Hindlimb muscle (tissue), 1 donor: ENCODE results near the gene CNNM4. TPM values are rescaled to one million over a fixed set of nuclear protein-coding genes. Genes with fewer than 3 reads are reported as not detected.

ENCODE experiments used
- DNase-seq: peaks from one replicate; pipeline ENCODE4 v3.0.0-alpha.2; 2013
- polyA plus RNA-seq: library from polyadenylated mRNA; unstranded; fragments of 120-200 nt; gene quantifications from one replicate; pipeline ENCODE4 v1.2.1, GENCODE V29; 2013; ENCODE audit not compliant: insufficient read length

Gene CNNM4
- polyA plus RNA-seq = 38.2 TPM

DNA sequence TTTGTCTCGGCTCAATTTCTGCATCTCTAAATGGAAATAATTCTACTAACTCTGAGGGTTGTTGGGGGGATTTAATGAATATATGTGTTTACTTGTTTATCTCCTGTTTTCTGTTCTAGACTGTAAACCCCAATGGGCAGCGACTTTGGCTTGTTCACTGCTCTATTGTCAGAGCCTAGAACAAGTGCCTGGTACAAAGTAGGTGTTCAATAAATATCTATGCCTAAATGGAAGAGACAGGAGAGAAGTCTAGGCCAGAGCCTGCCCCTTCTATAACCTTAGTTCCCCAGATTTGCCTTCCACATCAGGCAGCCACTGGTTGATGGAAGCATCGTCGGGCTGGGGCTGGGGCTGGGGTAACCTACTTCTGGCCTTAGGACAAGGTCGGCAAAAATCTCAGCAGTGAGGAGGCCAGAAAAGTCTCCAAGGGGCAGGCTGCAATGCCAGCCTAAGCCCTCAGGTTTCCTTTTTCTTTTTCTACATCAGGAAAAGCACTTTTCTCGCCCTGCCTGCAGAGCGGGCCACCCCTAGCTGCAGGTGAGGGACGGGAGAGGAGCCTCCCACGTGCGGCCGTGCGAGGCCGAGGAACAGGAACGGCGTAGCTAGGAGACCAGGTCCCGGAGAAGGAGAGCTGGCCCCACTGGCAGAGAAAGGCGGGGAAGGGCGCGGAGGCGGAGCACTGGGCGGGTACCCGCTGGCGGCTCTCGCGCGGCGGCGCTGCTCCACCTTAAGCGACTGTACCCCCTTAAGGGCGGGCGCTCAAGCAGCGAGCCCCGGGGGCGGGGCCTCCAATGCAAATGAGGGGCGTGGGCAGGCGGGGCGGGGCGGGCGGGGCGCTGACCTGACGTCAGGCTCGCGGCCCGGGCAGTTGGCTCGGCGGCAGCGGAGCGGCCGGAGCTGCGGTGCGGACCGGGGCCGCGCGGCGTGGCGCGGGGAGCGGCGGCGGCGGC is at the start of gene CNNM4:
Gene CNNM4 (plus strand): TSS at position 867 of the 950 bp plus-strand sequence. CDS start 98 bp downstream, outside the sequence.
- peak; percentile 91 for DNase-seq

DNA sequence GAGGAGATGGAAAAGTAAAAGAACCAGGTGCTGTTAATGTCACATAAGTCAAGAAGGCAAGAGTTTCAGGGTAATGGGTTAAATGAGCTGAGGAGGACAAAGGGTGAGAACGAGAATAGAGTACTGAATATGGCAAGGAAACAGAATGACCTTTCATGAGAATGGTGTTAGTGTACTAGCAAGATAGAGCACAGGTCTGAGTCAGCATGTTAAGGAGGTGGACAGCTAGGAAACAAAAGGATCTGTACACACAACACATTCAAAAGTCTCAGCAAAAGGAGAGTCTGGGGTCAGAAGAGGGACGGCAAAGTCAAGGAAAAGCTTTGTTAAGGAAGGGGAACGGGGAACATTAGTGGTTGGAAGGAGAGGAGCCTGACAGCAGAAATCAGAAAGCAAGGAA is 49.7 kb upstream of the CNNM4 start:
- DNase-seq = no peak

DNA sequence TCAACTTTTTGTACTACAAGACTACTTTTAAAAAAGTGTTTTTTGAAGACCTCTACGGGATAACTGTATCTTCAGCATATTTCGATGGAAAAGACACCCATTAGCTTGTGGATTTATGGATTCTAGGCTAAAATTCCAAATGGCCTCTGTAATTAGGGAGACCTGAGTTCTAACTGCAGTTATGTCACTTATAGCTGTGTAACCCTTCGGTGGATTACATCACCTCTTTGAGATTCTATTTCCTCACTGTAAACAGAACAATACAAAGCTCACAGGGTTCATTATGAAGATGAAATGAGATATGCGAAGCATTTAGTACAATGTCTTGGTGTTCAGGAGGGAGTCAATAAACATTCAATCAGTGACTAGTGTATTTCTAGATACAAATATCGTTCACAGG is 45.0 kb upstream of the CNNM4 start:
- DNase-seq = no peak

DNA sequence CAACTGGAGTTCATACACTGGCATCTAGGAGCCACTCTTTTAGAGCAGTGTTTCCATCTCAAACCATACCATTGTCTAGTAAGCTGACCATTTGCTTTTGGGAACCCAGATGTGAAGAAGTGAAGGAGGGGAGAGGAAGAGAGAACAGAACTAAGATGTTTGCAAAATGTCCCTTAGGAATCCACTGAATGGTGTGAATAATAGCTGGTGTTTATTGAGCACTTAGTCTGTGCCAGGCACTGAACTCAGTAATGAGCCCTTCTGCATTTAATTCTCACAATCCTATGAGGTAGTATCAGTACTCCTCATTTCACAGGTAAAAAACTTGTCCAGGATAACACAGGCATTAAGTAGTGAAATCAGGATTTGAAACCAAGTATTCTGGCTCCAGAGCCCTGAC is 44.3 kb upstream of the CNNM4 start:
- no peak for DNase-seq

DNA sequence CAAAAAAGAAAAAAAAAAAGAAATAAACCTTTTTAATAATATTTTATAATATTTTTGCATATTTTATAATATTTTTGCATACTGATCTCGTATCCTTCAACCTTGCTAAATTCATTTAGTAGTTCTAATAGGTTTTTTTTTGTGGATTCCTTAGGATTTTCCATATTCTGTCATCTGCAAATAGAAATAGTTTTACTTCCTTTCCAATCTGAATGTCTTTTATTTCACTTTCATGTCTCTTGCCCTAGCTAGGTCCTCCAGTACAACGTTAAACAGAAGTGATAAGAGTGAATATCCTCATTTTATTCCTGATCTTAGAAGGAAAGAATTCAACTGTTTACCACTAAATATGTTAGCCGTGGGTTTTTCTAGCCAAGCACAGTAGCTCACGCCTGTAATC is 34.6 kb upstream of the CNNM4 start:
- no peak for DNase-seq

DNA sequence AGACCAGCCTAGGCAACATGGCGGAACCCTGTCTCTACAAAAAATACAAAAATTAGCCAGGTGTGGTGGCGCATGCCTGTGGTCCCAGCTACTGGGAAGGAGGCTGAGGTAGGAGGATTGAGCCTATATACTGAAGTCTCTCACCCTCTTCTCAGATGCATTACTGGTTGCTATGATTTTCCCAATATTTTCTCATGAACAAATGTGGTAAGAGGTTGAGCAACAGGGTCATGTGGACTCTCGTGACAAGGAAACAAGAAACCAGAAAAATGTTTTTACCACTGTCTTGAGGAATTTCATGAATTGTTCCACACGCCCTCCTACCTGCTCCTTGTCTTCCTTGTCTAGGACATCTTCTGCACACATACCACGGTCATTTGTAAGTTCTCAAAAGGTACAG is 33.3 kb upstream of the CNNM4 start:
- no peak for DNase-seq

- no peak for DNase-seq
Measured at GRCh38 chr2:96729748-96730147, 31.0 kb upstream of the CNNM4 start.

GRCh38 chr2:96730212-96730611 is 30.5 kb upstream of the CNNM4 start:
- no peak for DNase-seq

DNA sequence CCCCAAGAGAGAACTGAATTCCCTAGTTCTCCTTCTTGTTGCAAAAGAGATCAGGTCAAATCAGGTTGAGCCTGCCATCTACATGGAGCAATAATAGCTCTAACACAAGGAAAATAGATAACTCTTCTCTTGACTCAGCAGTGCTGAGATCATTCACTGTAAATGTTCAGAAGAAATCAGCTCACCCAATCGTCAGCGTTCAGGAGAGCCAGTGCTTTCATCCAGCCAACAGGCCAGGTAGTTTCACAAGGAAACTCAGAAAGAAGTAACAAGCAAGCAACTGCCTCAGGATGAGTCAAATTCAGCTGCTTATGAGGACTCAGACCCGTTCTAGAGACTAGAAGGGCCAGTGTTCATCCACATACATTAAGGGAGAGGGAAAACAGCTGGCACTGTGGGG is 26.8 kb upstream of the CNNM4 start:
- DNase-seq = no peak

GRCh38 chr2:96734880-96735583 is 25.7 kb upstream of the CNNM4 start:
- no peak for DNase-seq

- no peak for DNase-seq
Measured at GRCh38 chr2:96737251-96737650, 23.5 kb upstream of the CNNM4 start.

DNA sequence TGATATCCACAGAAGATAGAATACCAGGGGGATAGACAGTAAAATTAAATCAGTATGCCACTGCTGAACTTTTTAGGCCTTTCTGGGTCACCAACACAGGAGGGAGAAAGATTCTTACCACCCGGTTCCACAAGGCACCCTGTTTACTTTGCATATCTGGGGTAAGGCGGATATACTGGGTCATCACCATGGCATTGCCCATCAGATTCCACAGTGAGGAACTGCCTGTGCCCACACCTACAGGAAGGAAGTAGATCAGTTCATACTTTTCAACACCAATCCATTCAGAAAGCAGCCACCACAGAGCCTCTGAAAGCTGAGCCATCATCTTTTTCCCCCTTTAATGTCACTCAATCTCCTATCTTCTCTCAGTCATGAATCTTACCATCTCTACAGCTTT is 22.9 kb upstream of the CNNM4 start:
- no peak for DNase-seq

DNA sequence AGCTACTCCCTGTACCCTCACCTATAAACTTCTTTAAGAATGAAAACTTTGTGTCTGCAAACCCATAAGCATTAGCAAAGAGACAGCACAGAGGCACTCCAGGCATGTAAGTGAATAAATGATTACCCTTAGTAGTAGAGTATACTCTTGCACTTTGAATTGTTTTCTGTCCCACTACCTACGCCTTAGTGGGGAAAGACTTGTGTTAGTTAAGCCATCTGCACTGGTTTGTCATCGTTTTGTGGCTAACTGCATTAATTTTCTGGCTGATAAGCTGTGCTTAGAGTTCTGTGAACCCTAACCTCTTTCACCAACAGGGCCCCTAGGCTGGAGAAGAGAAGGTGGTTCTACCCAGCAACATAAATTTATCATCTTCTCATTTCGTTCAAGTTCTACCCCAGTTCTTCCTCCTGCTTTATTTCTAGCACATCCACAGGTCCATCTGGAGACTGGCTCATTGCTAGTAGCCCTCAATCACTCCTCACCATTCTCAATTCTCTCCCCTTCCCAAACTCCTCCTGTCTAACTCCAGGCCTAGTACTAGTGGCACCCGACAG is 21.5 kb upstream of the CNNM4 start:
- no peak for DNase-seq

DNA sequence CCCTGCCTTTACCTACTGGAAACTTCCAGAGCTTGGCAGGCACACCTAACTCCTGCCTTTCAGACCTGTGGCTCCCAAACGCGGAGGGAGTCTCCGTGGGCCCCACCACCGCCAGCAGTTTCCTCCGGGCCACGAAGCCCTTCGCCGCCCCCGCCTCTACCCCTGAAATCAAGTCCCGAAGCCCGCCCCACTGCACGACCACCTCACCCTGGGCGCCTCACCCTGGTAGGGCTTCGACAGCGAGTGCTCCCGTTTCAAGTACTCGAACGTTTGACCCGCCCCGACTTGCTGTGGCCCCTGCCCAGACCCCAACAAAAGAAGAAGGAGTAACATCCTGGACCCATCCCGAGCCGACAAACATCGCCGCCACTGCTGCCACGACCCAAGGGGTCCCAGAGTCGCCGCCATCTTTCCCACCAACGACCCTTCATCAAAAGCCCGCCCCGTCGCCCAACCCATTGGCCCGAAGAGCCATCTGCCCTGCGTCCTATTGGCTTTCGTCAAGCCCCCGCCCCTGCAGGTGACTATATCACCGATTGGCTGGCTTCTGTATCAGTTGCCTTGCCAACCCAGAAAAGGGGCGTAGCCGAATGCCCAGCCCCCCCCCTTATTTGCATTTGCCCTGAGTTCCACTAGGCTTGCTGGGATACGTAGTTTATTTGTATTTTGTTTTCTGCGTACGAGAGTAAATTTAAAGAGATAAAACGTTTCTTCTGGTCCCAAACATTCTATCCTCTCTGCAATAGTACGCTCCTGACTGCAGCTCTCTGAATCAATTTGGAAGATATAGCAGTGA is 20.9 kb upstream of the CNNM4 start, which contains the start of gene LMAN2L:
Gene LMAN2L (minus strand): TSS at position 432 of the 796 bp plus-strand sequence. CDS start 24 bp downstream, at position 408.
- peak; percentile 97 for DNase-seq

- no peak for DNase-seq
Measured at GRCh38 chr2:96747061-96747617, 13.6 kb upstream of the CNNM4 start.

DNA sequence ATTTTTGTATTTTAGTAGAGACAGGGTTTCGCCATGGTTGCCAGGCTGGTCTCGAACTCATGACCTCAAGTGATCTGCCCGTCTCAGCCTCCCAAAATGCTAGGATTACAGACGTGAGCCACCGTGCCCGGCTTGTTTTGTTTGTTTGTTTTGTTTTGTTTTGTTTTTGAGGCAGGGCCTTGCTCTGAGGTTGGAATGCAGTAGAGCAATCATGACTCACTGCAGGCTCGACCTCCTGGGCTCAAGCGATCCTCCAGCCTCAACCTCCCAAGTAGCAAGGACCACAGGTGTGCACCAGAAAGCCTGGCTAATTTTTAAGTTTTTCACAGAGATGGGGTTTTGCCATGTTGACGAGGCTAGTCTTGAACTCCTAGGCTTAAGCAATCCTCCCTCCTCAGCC is 8.9 kb upstream of the CNNM4 start:
- DNase-seq = no peak

DNA sequence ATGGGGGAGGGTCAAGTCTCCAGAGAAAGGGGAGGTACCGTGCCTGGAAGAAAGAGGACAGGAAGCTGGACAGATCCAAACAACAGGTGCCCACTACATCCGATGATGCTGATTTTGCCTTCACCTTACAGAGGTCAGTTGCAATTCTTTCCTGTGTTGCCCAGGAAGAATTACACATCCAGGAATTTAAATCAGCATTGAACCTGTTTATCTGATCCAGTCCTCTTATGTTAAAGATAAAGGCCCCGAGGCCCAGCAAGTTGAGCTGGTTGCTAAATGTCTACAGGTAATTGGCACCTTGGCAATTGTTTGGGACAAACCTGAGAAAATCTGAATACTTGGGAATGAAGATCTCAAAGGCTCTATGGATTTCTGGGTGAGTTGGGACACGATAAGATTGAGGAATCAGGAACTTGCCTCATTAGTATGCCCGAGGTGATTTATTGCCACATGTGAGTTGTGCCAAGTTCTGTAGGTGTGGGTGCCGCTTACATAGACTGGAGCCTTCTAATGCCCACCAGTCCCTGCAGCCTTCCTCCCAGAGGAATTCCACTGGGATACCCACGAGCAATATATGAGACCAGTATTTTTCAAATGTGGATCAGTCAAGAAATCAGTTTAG is 6.9 kb upstream of the CNNM4 start:
- DNase-seq = no peak

- no peak for DNase-seq
Measured at GRCh38 chr2:96754317-96754716, 6.4 kb upstream of the CNNM4 start.

DNA sequence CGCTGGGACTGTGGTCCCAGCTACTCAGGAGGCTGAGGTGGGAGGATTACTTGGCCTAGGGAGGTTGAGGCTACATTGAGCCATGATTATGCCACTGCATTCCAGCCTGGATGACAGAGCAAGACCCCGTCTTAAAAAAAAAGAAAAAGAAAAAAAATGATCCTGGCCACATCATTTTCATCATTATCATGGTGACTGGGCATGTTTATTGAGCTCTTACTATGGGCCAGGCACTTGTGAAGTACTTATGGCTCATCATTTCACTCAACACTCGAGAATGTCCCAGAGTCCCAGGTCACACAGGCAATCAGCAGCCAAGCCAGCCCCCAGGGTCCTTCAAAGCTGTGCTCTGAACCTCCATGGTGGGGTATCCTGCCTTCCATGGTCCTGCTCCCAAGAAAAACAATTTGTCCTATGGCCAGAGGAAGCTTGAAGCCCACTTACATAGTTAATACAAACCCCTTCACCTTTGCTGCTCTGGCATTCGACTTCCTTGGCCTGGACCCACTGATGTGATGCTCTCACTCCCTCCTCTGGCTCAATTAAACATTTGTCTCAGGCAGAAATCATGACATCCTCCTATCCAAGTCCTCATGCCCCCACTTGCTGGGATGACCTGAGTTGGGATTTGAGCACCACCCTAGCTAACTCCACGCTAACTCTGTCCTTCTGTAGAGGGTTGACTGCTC is 3.8 kb upstream of the CNNM4 start:
- no peak for DNase-seq

DNA sequence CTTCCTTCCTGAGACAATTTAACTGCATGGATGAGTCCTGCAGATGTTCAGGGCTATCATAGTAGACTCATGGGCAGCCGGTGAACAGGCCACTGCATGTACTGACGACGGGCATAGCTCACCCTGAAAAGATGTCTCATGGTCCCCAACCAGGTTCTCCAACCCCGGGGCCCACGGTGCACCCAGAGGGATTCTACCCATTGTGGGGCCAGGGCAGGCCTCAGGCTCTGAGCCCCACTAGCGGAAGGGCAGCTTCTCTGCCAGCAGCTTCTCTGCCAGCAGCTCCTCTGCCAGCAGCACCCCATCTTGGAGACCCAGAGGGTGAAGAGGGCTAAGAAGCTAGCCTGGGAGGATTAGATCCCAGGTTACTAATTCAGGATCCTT is 3.2 kb upstream of the CNNM4 start:
- DNase-seq = no peak

GRCh38 chr2:96758987-96759386 is 1.7 kb upstream of the CNNM4 start:
- DNase-seq = no peak
